ENCODE data around the gene RAD51B.

RAD51B gene

DNA sequence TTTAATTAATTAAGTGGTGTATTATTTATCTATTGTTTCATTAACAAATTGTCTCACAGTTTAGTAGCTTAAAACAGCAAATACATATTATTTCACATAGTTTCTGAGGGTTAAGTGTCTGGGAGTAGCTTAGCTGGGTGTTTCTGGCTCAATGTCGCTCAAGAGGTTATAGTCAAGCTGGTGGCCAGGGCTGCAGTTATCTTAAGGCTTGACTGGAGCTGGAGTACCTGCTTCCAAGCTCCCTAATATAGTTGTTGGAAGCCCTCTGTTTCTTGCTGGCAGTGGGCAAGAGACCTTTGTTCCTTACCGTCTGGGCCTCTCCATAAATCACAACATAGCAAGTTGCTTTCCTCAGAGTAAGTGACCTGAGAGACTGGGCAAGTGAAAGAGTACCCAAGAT lies 66.6 kb downstream of the RAD51B start:
- H3K4me3 ChIP-seq (ENCODE audit: low read depth, low read length) = no peak overlapping the region
- in situ Hi-C loops (cut with HindIII; ENCODE audit: low sequenced_read_pairs) = no loop called here
- TF ChIP-seq, protein P1, sequence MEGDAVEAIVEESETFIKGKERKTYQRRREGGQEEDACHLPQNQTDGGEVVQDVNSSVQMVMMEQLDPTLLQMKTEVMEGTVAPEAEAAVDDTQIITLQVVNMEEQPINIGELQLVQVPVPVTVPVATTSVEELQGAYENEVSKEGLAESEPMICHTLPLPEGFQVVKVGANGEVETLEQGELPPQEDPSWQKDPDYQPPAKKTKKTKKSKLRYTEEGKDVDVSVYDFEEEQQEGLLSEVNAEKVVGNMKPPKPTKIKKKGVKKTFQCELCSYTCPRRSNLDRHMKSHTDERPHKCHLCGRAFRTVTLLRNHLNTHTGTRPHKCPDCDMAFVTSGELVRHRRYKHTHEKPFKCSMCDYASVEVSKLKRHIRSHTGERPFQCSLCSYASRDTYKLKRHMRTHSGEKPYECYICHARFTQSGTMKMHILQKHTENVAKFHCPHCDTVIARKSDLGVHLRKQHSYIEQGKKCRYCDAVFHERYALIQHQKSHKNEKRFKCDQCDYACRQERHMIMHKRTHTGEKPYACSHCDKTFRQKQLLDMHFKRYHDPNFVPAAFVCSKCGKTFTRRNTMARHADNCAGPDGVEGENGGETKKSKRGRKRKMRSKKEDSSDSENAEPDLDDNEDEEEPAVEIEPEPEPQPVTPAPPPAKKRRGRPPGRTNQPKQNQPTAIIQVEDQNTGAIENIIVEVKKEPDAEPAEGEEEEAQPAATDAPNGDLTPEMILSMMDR (IDR thresholded peaks at IDR 0.05; ENCODE audit: low read depth, low read length) = no peak
- DNase-seq (ENCODE audit: low read depth, low spot score) = no peak

DNA sequence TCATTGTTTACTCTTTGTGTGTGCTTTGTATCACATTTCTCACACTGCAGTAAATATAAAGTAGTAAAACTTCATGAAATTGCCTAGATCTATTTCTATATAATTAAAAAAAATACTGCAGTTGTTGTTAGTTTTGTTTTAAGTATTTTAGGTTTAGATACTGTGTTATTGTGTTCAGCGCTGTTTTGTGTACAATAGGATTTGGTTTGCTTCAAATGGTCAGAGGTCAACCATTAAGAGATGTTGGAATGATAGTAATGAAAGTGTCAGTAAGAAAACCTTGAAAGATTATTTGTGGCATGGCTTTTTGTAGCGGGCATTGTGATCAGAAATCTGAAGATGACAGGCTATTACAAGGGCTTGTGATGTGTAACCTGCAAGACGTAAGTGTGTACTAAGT lies 67.9 kb downstream of the RAD51B start:
- in situ Hi-C loops (cut with HindIII; ENCODE audit: low sequenced_read_pairs) = no loop called here
- TF ChIP-seq, protein P1 (IDR thresholded peaks at IDR 0.05; ENCODE audit: low read depth, low read length) = no peak
- no peak for DNase-seq (ENCODE audit: low read depth, low spot score)
- H3K4me3 ChIP-seq (ENCODE audit: low read depth, low read length) = no peak overlapping the region

DNA sequence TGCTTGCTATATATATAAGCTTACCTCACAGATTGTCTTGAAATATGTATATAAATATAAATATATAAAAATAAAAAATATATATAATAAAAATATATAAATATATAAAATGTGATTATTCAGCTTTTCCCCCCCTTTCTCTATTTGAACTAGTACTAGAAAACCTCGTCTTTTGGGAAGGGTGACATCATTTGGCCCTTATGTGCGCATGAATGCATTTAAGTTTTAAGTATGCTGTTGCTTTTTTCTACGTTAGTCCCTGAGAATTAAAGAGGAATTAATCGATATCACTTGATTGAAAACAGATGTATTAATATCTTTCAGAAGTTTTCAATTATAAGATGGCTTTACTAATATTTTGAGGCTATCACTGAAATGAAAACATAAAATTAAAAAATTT lies 69.9 kb downstream of the RAD51B start:
- in situ Hi-C loops (cut with HindIII; ENCODE audit: low sequenced_read_pairs) = no loop called here
- DNase-seq (ENCODE audit: low read depth, low spot score) = no peak
- TF ChIP-seq, protein P1 (IDR thresholded peaks at IDR 0.05; ENCODE audit: low read depth, low read length) = no peak
- no peak overlapping the region for H3K4me3 ChIP-seq (ENCODE audit: low read depth, low read length)

DNA sequence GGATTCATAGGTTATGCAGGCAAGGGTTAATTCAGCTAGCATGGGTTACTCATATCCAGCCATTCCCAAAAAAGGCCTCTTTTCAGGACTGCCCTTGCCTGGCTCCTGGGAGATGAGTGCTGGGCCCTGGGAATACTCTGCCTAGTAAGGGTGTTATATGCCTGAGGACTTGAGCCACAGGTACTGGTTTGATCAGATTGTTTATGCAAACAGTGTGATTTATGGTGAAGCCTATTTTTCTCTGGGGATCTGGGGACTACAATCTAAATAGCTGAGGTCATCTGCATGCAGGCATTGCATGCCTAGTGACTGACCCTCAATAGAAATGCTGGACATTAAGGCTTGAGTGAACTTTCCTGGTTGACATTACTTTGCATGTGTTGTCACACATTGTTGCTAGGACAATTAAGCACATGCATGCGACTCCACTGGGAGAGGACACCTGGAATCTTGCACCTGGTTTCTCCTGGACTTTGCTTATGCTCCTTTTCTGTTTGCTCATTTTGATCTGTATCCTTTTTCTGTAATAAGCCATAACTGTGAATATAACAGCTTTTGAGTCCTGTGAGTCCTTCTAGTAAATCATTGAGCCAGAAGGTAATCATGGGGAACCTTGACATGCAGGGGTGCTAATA lies 73.0 kb downstream of the RAD51B start:
- no peak for DNase-seq (ENCODE audit: low read depth, low spot score)
- no peak overlapping the region for H3K4me3 ChIP-seq (ENCODE audit: low read depth, low read length)
- in situ Hi-C loops (cut with HindIII; ENCODE audit: low sequenced_read_pairs) = no loop called here
- TF ChIP-seq, protein P1 (IDR thresholded peaks at IDR 0.05; ENCODE audit: low read depth, low read length) = no peak

DNA sequence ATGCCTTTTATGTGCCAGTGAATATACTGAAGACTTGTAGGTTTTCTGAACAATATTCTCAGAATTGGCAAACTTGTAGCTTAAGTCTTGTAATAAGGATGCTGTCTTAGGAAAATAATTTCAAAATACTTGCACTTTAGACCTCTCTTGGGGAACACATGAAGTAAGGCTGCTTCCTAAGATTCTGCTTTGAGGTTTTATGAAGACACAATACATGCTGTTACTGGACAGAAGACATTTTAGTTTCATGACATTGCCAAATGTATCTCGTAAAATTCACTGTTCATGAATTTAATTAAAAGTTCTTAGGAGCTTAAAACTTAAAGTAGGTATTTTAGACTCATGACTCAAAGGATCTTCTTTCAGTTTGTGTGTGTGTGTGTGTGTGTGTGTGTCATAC lies 80.7 kb downstream of the RAD51B start:
- TF ChIP-seq, protein P1 (IDR thresholded peaks at IDR 0.05; ENCODE audit: low read depth, low read length) = no peak
- no peak overlapping the region for H3K4me3 ChIP-seq (ENCODE audit: low read depth, low read length)
- in situ Hi-C loops (cut with HindIII; ENCODE audit: low sequenced_read_pairs) = no loop called here
- DNase-seq (ENCODE audit: low read depth, low spot score) = no peak

DNA sequence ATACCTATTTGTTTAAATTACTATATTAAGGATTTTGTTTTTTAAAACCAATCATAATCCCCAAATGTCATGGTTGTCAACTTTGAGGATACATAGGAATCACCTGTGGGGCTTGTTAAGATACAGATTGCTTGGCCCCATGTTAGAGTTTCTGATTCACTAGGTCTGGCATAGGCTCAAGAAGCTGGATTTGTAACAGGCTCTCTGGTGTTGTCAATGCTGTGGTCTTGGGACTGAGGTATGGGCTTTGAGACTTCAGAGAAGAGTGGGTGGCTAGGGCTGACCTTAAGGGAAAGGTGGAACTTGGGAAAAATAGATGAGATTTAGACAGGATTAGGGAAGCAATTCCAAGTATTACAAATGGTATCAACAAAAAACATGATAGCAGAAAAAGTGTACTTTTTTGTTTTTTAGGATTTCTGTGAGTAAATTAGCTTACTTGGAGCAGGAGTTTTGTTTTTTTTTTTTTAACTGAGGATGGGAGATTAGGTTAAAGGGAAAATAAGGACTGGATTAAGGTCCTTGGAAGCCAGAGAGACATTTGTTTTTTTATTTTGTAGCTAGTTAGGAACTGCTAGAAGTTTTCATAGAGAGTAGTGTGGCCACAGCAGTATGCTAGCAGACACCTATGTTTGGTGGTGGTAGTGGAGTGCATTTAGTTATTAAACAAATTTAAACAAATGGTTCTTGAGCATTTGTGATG lies 88.6 kb downstream of the RAD51B start:
- TF ChIP-seq, protein P1 (IDR thresholded peaks at IDR 0.05; ENCODE audit: low read depth, low read length) = no peak
- no peak overlapping the region for H3K4me3 ChIP-seq (ENCODE audit: low read depth, low read length)
- no peak for DNase-seq (ENCODE audit: low read depth, low spot score)
- in situ Hi-C loops (cut with HindIII; ENCODE audit: low sequenced_read_pairs) = no loop called here
